ENCODE results near the gene RSRP1. TPM values are rescaled to one million over a fixed set of nuclear protein-coding genes. Genes with fewer than 3 reads are reported as not detected.
"Not testable (repeated sequence)": the region's sequence is repeated elsewhere in the genome, so short reads cannot be mapped to it uniquely, and the experiment has no call there.

RSRP1 gene
- total RNA-seq, 1 donor from 2014 or later = 144 TPM

- no peak for DNase-seq (ENCODE audit: low spot score)
- H3K27ac Mint-ChIP-seq = peak overlapping the region; percentile 98
- peaks cover 44% of the 10 kb centered on the region for H3K36me3 Mint-ChIP-seq (ENCODE audit: low read depth)
- no peaks in the 10 kb centered on the region for H3K9me3 Mint-ChIP-seq
- H3K4me3 Mint-ChIP-seq (ENCODE audit: low read depth) = peak overlapping the region; percentile 98
- intact Hi-C loops (cut with micrococcal nuclease) = loop anchor here (1.0 to 10.0 kb wide), 3 partner anchors 16 to 603 kb away; partner anchors contain the start of genes CLIC4, SRRM1 and SYF2
- H3K27me3 Mint-ChIP-seq (ENCODE audit: low read depth) = peaks cover 2% of the 10 kb centered on the region
- H3K4me1 Mint-ChIP-seq (ENCODE audit: low read depth) = peaks cover 33% of the 10 kb centered on the region
These were observed 838 bp upstream of the RSRP1 start for GRCh38 chr1:25247829-25248754.

DNA sequence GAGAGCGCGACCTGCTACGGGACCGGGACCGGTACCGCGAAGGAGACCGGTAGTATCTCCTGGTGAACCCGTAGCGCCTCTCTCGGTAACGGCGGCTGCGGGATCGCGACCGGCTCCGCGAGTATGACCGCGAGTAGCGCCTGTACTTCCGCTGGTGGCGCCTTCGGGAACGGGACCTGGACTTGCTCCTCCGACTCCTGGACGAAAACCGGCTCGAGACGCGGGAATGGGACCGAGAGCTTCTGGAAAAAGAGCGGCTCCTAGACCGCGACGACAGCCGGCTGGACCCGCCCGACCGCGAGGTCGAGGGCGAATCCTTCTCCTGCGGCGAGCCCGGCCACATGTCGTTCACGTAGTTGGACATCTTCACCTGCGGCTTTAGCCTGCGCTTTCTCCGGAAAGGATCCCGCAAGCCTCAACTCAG, 642 bp downstream of the RSRP1 start:
- Mint-ChIP-seq H3K27me3 (ENCODE audit: low read depth) (peaks cover 2% of the 10 kb centered on the region), H3K36me3 (ENCODE audit: low read depth) (peaks cover 56% of the 10 kb centered on the region), H3K4me3 (ENCODE audit: low read depth) (peak overlapping the region; percentile 98), H3K9me3 (no peaks in the 10 kb centered on the region), H3K4me1 (ENCODE audit: low read depth) (peaks cover 43% of the 10 kb centered on the region), H3K27ac (peak overlapping the region; percentile 98)
- intact Hi-C loops (cut with micrococcal nuclease) = loop anchor here (1.0 to 10.0 kb wide), 3 partner anchors 14 to 602 kb away; partner anchors contain the start of genes CLIC4, SRRM1 and SYF2
- DNase-seq (ENCODE audit: low spot score) = no peak

DNA sequence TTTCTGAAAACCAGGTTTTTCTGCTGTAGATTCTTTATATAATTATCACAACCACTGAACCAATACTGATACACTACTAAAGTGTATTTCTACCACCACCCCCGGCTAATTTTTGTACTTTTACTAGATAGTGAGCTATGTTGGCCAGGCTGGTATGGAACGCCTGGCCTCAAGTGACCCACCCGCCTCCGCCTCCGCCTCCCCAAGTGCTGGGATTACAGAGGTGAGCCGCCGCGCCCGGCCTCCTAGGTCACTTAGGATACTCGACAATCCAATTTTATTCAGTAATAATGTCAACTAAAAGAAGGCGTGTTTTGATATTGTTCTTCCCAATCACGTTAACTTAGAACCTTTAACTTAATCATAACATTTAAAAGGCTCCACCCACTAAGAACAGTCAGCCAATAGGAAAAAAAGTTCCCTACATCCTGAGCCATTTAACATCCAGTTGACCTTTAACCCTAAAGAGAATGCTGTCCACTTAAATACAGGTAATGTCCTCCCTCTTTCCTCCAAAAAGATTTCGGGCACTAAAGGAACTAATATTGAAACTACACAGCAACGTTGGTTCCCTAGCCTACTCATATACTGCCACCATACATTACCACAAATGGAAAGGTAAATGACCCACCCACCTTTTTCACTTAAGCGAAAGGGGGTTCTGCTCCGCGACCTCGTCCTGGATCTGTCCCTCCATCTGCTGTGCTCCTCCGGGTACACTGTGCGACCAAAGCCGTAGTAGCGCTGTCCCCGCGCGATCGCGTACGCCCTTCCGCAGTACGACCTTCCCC, 1.2 kb downstream of the RSRP1 start:
- DNase-seq (ENCODE audit: low spot score) = no peak
- H3K4me1 Mint-ChIP-seq (ENCODE audit: low read depth) = peaks cover 43% of the 10 kb centered on the region
- H3K36me3 Mint-ChIP-seq (ENCODE audit: low read depth) = peaks cover 62% of the 10 kb centered on the region
- peak overlapping the region; percentile 98 for H3K4me3 Mint-ChIP-seq (ENCODE audit: low read depth)
- intact Hi-C loops (cut with micrococcal nuclease) = loop anchor here (10.0 kb wide), 2 partner anchors 501 to 601 kb away; partner anchors contain the start of genes CLIC4 and SRRM1
- H3K27me3 Mint-ChIP-seq (ENCODE audit: low read depth) = peaks cover 2% of the 10 kb centered on the region
- peak overlapping the region; percentile 98 for H3K27ac Mint-ChIP-seq
- H3K9me3 Mint-ChIP-seq = no peaks in the 10 kb centered on the region

GRCh38 chr1:25245393-25245792, 1.9 kb downstream of the RSRP1 start:
- Mint-ChIP-seq H3K27me3 (ENCODE audit: low read depth) (peaks cover 2% of the 10 kb centered on the region), H3K36me3 (ENCODE audit: low read depth) (peaks cover 68% of the 10 kb centered on the region), H3K4me1 (ENCODE audit: low read depth) (peaks cover 46% of the 10 kb centered on the region), H3K4me3 (ENCODE audit: low read depth) (peak overlapping the region; percentile 98), H3K27ac (no peak overlapping the region), H3K9me3 (no peaks in the 10 kb centered on the region)
- no peak for DNase-seq (ENCODE audit: low spot score)
- intact Hi-C loops (cut with micrococcal nuclease) = loop anchor here (10.0 kb wide), 2 partner anchors 501 to 601 kb away; partner anchors contain the start of genes CLIC4 and SRRM1

- peaks cover 73% of the 10 kb centered on the region for H3K36me3 Mint-ChIP-seq (ENCODE audit: low read depth)
- peaks cover 56% of the 10 kb centered on the region for H3K4me1 Mint-ChIP-seq (ENCODE audit: low read depth)
- no peaks in the 10 kb centered on the region for H3K9me3 Mint-ChIP-seq
- DNase-seq (ENCODE audit: low spot score) = no peak
- intact Hi-C loops (cut with micrococcal nuclease) = loop anchor here (10.0 kb wide), 2 partner anchors 499 to 599 kb away; partner anchors contain the start of genes CLIC4 and SRRM1
- H3K4me3 Mint-ChIP-seq (ENCODE audit: low read depth) = peak overlapping the region; percentile 31
- peaks cover 2% of the 10 kb centered on the region for H3K27me3 Mint-ChIP-seq (ENCODE audit: low read depth)
- no peak overlapping the region for H3K27ac Mint-ChIP-seq
These were observed 3.3 kb downstream of the RSRP1 start for GRCh38 chr1:25243907-25244306.

DNA sequence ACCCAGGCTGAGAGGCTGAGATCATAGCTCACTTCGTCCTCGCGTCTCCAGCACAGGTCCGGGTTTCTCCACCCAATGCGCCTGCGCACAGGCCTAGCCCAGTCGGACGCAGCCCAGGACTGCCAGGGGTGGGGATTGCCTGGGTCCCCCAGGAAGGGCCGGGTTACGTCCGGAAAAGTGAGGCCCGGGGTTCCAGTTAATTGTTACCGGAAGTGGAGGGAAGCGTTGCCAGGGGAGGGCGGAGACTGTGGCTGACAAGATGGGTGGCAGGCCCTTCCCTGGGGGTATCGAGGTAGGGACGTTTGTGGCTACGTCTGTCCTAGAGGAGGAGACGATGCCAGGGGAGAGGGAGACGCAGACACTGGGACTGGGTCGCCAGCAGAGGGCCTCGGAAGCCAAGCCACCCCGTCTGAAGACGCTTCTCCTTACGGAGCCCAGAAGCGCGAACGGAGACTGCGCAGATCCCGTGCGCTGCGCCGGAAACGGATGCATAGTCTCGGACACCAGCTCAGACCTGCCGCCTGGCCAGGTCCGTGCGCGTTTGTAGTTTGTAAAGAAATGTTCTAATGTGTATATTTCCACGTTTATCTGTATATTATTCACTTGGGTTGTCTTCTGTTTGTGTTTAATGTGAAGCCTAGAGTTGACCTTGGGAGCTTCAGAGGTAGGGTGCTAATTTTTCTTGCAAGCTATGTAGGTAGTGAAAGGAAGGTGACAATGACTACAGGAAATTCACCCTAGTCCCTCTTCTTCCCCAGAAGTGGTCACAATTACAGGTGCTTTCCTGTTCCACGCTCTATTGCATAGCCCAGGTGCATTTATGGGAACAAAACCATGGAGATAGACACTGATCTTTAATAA, 7.3 kb downstream of the RSRP1 start:
- peak overlapping the region; percentile 83 for H3K4me3 Mint-ChIP-seq (ENCODE audit: low read depth)
- no peaks in the 10 kb centered on the region for H3K9me3 Mint-ChIP-seq
- H3K4me1 Mint-ChIP-seq (ENCODE audit: low read depth) = peaks cover 38% of the 10 kb centered on the region
- DNase-seq (ENCODE audit: low spot score) = peak; percentile 88
- H3K36me3 Mint-ChIP-seq (ENCODE audit: low read depth) = peaks cover 47% of the 10 kb centered on the region
- no peaks in the 10 kb centered on the region for H3K27me3 Mint-ChIP-seq (ENCODE audit: low read depth)
- peak overlapping the region; percentile 95 for H3K27ac Mint-ChIP-seq
- intact Hi-C loops (cut with micrococcal nuclease) = loop anchor here (2.0 to 10.0 kb wide), 4 partner anchors 99 to 595 kb away; partner anchors contain the start of genes CLIC4, SRRM1 and TMEM50A

DNA sequence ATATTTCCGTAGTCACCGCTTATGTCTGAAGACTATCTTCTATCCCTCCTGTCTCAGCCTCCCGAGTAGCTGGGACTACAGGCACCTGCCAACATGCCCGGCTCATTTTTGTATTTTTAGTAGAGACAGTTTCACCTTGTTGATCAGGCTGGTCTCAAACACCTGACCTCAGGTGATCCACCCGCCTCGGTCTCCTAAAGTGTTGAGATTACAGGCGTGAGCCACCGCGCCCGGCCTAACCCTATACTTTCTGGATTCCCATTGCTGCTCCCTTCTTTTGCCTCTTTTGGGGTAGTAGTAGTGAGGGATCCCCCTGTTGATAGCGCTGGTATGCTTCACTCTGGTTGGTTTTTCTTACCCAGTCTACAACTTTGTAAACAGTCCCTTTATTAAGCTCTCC, 9.2 kb downstream of the RSRP1 start:
- Mint-ChIP-seq H3K27me3 (ENCODE audit: low read depth) (no peaks in the 10 kb centered on the region), H3K27ac (no peak overlapping the region), H3K36me3 (ENCODE audit: low read depth) (peaks cover 32% of the 10 kb centered on the region), H3K4me3 (ENCODE audit: low read depth) (no peak overlapping the region), H3K4me1 (ENCODE audit: low read depth) (peaks cover 32% of the 10 kb centered on the region), H3K9me3 (no peaks in the 10 kb centered on the region)
- intact Hi-C loops (cut with micrococcal nuclease) = loop anchor here (2.0 to 10.0 kb wide), 2 partner anchors 101 to 283 kb away; partner anchors contain the start of gene TMEM50A
- no peak for DNase-seq (ENCODE audit: low spot score)

DNA sequence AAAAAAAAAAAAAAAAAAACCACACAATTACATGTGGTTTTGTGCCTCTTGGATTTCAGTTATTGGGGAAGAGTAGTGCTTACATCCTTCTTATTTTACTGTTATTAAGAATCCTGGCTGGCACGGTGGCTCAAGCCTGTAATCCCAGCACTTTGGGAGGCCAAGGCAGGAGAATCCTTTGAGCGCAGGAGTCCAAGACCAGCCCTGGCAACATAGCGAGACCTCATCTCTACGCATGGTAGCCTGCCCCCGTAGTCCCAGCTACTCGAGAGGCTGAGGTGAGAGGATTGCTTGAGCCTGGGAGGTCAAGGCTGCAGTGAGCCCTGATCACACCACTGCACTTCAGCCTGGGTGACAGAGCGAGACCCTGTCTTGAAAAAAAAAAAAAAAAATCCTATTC, 11.0 kb downstream of the RSRP1 start:
- intact Hi-C loops (cut with micrococcal nuclease) = loop anchor here (10.0 kb wide), 1 partner anchor 281 kb away; no protein-coding TSS in a partner anchor
- H3K27ac Mint-ChIP-seq; H3K4me3 Mint-ChIP-seq (ENCODE audit: low read depth); DNase-seq (ENCODE audit: low spot score); H3K9me3 Mint-ChIP-seq; H3K27me3 Mint-ChIP-seq (ENCODE audit: low read depth): not testable (repeated sequence)
- H3K4me1 Mint-ChIP-seq (ENCODE audit: low read depth) = peaks cover 31% of the 10 kb centered on the region
- H3K36me3 Mint-ChIP-seq (ENCODE audit: low read depth) = peaks cover 23% of the 10 kb centered on the region

DNA sequence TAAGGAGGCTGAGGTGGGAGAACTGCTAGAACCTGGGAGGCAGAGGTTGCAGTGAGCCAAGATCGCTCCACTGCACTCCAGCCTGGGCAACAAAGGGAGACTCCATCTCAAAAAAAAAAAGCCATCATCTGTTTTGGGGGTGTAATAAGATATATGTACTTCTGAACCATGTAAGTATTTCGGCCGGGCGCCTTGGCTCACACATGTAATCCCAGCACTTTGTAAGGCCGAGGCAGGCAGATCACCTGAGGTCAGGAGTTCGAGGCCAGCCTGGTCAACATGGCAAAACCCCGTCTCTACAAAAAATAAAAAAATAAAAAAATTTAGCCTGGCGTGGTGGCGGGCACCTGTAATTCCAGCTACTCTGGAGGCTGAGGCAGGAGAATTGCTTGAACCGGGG, 11.8 kb downstream of the RSRP1 start:
- H3K27me3 Mint-ChIP-seq (ENCODE audit: low read depth); DNase-seq (ENCODE audit: low spot score); H3K4me3 Mint-ChIP-seq (ENCODE audit: low read depth); H3K27ac Mint-ChIP-seq; H3K9me3 Mint-ChIP-seq: not testable (repeated sequence)
- H3K36me3 Mint-ChIP-seq (ENCODE audit: low read depth) = peaks cover 19% of the 10 kb centered on the region
- H3K4me1 Mint-ChIP-seq (ENCODE audit: low read depth) = peaks cover 31% of the 10 kb centered on the region
- intact Hi-C loops (cut with micrococcal nuclease) = loop anchor here (10.0 kb wide), 1 partner anchor 281 kb away; no protein-coding TSS in a partner anchor

GRCh38 chr1:25232866-25233784, 14.1 kb downstream of the RSRP1 start:
- no peak overlapping the region for H3K4me3 Mint-ChIP-seq (ENCODE audit: low read depth)
- H3K36me3 Mint-ChIP-seq (ENCODE audit: low read depth) = peaks cover 27% of the 10 kb centered on the region
- no peaks in the 10 kb centered on the region for H3K27me3 Mint-ChIP-seq (ENCODE audit: low read depth)
- DNase-seq (ENCODE audit: low spot score) = peak; percentile 70
- H3K4me1 Mint-ChIP-seq (ENCODE audit: low read depth) = peaks cover 25% of the 10 kb centered on the region
- H3K27ac Mint-ChIP-seq = no peak overlapping the region
- no peaks in the 10 kb centered on the region for H3K9me3 Mint-ChIP-seq
- intact Hi-C loops (cut with micrococcal nuclease) = loop anchor here (1.0 to 10.0 kb wide), 3 partner anchors 14 to 304 kb away; partner anchors contain the start of gene RSRP1
